DMS 273 (cell line): Measurements from ENCODE around the gene MAP1A.

Experiments
- DNase-seq: peaks from one replicate; lab custom pipeline; 2025; ENCODE audit not compliant: unreplicated experiment; lab: John Stamatoyannopoulos, UW

Gene MAP1A

DNA sequence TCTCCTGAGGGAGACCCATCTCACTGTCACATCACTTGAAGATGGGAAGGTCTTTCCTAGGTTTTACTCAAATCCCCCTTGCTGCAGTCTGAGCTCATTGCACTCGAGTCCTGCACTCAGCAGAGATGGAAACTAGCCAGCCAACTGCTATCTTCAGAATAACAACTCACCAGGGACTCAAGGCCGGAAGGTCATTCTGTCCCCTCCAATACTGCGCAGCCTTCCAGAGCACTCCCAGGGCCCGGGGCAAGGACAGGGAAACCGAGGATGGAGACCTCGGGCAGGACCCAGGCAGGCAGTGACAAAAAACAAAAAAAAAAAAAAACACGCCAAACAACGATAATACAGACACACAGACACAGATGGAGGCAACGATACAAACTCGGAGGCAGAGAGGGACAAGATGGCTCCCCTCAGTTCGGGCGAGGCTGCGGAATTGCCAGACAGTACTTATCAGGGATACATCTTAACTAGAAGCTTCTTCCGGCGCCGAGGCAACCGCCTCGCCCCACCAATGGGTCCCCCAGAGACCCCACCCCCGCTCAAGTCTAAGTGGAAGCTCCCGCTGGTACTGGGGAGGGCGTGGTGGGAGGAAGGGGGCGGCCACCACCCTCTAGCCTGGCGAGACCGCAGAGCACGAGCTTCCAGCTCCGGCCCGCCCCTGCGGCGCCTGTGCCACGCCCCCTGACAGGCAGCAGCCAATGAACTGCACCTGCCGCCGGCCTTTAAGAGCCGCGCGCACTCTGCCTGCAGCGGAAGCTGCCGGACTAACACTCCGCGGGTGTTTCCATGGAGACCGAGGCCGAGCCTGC is 7.0 kb upstream of the MAP1A start:
- peak; percentile 99 for DNase-seq

DNA sequence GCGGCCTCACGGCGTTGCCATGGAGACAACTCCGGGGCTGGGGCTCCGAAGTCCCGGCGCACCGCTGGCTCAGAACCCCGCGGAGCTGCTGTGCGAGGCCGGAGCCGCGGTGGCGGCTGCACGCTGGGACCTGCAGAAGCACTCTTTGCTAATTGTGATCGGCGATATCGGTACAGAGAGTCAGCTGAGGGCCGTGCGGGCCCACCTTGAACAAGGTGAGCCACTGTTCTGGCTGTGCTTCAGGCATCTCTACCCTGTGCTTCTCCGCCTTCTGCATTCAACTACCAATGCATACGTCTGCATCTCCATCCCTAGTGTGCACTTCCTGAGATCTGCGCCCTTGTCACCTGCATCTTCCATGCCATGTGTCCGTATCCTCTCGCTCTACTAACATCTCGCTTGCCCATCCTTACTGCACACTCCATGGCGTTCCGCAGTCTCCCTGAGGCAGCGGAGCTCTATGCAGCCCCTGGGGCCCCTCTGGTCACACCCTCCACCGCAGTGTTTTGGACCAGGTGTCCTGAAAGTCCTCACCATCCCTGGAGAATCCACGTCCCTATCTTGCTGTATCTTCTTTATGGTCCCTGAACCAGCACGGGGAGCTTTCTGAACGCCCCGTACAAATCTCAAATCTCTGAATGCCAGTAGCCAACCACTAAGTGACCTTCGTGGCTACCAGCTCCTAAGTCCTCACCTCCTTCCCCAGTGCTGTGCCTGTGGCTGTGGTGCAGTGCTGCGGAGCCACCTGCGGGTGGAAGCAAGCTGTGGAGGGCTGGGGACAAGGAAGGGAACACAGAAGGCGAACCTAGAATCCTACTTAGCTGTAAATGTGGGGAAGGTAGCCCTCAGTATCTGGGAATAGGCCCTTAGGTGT is 6.2 kb upstream of the MAP1A start:
- DNase-seq = peak; percentile 53

DNA sequence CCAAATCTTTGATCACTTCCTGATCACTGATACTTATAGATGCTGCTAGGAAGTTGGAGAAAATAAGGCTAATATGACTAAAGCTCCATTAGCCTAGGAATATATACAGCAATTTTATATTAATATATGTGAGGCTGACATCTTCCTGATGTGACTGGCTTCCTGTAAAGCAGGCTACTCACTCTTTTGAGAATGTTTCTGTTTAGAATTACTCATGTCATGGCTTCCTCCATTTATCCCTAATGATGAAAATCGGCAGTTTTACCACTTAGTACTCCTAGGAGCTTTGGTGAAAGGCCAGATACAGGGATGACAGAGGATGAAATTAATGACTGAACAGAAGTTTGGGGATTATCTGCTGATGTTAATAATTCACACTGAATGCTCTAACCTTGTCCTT is 3.9 kb upstream of the MAP1A start:
- DNase-seq = no peak

DNA sequence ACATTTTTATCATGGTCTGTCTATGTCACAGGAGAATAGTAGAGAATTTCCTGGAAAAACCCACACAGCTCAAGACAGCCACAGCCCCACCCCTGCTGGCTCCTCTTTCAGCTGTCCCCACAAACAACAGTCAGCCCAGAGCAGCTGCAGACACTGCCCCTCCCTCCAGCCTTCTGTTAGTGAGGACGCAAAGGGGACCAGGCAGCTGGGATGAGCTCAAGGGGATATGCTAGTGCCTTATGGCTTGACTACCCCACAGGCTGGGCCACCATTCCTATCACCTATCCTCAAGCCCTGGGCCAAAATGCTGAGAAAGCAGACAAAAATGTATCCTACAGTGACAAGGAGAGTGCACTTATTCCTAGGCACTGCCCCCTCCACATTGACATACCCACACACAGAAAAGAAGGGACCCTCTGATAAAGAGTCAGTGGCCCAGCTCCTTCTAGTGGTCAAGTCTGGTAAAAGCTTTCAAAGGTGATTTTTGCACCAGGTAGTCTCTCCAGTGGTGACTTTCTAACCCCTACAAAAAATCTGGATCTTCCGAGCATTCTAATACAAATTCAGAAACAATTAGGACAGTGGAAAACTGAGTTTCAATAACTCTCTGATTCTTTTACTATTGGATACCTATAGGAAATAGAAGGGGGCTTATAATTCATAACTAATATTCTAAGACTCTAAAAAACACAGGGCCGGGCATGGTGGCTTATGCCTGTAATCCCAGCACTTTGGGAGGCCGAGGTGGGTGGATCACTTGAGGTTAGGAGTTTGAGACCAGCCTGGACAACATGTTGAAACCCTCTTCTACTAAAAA is 3.0 kb upstream of the MAP1A start:
- peak; percentile 71 for DNase-seq

DNA sequence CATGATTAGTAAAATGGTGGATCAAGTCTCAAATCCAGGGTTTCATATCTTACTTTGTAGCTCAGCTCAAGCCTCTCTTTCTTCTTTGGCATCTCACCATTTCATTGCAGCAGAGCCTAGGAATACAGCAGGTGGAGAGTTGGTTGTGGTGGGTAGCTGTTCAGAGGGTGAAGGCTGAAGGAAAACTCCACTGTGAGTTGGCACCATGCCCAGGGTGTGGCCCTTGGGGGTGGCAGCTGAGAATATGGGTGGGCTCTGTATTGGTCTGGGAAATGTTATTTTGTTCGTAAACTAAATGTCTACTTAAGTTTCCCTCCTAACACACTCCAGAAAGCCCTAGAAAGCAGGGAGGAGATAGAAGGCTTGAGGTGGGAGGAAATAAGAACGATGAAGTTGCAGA is 1.7 kb upstream of the MAP1A start:
- no peak for DNase-seq

DNA sequence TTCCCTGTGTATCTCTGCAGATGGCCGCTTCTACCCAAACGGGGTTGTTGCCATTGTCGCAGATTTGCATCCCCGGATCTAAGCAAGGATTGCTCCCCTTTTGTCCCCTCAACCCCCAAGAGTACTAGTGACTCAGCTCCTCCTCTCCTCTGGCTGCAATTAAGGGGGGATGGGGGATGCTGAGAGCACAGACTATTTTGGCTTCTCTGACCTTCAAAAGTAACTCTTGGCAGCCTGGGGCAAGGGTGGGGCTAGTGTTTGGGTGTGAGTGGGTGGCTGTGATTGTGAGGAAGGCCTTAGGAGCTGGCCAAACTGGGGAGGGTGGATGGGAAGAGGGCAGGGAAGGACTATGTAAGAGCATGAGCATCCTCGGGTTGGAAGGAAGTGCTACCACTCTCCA is 1.2 kb upstream of the MAP1A start:
- DNase-seq = peak; percentile 6

DNA sequence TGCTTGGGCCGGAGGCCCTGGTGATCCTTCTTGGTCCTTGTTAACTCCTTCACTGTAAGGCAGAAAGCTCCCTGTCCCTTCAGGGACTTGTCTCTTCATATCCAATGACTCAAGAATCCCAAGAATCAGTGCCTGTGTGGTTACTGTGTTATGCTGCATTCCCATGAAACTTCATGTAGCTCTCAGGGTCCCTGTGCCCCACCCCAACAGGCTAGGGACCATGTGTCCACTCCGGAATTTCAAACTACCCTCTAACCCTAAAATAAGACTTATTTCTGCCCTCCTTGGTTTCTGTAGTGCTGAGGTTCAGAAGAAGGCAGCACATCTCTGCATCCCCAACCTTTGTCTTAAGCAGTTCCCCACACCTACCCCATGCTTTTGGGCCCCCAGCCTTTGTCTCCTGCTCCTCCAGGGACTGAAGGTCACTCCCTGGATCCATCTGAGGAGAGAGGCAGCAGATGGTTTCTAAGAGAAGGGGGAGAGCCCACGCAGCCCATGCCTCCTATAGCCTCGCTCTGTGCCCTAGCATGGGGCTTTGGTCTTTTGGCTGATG is 531 bp upstream of the MAP1A start:
- peak; percentile 68 for DNase-seq

DNA sequence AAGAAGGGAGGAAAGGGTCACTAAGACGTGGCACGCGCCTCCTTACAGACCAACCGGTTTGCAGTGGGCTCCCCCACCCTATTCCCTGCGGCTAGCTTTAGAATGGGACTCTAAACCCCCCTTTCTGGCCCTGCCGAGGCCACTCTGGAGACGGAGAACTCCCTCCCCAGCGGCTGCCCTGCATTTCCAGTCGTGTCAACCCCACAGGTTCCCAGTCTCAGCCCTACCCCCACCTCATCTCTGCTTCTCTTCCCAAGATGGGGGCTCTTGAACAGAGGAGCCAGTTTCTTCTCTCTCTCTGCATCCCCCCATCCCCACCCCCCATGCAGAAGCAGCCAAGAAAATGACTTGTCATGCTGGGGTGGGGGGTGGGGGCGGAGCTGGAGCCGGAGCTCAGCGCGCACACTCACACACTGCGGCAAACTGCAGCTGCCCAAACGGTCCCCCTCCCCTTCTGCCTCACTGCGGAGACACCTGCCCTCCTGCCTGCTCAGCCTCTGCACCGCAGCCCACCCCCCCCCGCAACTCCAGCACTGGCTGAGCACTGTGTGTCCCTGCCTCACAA is 871 bp downstream of the MAP1A start:
- DNase-seq = peak; percentile 52

DNA sequence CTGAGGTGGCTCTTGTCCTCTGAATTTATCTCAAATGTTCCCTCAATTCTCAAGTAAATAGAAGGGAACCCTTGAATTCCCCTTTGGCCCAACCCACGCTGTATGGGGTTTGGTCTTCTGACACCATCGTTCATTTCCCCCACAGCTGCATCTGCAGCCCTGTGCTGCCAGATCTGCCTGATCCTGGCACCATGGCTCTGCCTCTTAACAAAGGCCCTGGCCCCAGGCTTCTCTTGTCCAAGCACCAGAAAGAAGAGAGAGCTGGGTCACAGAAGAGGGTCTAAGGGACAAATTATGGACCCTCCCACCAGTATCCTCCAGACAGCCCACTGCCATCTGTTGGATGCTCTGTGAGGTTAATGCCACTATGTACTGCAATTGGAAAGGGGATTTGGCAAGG is 1.8 kb downstream of the MAP1A start:
- DNase-seq = no peak

DNA sequence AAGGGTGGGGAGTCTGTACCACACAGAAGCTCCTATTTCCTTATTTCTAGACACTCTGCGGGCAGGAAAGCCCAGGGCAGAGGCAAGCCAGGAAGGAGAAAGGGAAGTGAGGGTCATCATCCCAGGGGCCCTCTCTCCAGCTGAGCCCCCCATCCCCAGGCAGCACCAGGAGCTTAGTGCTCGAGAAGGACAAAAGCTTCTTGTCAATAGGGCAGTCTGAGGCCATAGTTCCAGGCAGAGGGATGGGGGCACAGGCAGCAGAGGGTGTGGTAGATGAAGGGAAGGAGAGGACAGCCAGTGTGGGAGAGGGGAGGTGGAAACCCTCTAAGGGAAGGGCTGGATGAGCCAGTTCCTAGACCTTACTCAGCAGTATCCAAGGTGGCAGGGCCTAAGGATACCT is 2.7 kb downstream of the MAP1A start:
- no peak for DNase-seq

DNA sequence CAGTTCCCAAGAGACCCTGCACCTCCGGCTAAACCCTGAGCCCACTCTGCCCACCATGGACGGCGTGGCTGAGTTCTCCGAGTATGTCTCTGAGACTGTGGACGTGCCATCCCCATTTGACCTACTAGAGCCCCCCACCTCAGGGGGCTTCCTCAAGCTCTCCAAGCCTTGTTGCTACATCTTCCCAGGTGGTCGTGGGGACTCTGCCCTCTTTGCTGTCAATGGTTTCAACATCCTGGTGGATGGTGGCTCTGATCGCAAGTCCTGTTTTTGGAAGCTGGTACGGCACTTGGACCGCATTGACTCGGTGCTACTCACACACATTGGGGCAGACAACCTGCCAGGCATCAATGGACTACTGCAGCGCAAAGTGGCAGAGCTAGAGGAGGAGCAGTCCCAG is 4.0 kb downstream of the MAP1A start:
- DNase-seq = no peak

DNA sequence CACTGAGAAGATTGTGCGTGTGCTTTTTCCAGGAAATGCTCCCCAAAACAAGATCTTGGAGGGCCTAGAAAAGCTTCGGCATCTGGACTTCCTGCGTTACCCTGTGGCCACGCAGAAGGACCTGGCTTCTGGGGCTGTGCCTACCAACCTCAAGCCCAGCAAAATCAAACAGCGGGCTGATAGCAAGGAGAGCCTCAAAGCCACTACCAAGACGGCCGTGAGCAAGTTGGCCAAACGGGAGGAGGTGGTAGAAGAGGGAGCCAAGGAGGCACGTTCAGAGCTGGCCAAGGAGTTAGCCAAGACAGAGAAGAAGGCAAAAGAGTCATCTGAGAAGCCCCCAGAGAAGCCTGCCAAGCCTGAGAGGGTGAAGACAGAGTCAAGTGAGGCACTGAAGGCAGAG is 4.8 kb downstream of the MAP1A start:
- DNase-seq = no peak

DNA sequence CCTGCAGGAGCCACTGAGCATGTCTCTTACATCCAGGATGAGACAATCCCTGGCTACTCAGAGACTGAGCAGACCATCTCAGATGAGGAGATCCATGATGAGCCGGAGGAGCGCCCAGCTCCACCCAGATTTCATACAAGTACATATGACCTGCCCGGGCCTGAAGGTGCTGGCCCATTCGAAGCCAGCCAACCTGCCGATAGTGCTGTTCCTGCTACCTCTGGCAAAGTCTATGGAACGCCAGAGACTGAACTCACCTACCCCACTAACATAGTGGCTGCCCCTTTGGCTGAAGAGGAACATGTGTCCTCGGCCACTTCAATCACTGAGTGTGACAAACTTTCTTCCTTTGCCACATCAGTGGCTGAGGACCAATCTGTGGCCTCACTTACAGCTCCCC is 6.2 kb downstream of the MAP1A start:
- no peak for DNase-seq

DNA sequence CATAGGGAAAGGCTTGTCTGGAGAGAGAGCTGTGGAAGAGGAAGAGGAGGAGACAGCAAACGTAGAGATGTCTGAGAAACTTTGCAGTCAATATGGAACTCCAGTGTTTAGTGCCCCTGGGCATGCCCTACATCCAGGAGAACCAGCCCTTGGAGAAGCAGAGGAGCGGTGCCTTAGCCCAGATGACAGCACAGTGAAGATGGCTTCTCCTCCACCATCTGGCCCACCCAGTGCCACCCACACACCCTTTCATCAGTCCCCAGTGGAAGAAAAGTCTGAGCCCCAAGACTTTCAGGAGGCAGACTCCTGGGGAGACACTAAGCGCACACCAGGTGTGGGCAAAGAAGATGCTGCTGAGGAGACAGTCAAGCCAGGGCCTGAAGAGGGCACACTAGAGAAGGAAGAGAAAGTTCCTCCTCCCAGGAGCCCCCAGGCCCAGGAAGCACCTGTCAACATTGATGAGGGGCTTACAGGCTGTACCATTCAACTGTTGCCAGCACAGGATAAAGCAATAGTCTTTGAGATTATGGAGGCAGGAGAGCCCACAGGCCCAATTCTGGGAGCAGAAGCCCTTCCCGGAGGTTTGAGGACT is 6.9 kb downstream of the MAP1A start:
- no peak for DNase-seq

DNA sequence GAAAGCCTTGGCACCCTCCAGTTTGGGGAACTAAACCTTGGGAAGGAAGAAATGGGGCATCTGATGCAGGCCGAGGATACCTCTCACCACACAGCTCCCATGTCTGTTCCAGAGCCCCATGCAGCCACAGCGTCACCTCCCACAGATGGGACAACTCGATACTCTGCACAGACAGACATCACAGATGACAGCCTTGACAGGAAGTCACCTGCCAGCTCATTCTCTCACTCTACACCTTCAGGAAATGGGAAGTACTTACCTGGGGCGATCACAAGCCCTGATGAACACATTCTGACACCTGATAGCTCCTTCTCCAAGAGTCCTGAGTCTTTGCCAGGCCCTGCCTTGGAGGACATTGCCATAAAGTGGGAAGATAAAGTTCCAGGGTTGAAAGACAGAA is 7.7 kb downstream of the MAP1A start:
- DNase-seq = no peak

DNA sequence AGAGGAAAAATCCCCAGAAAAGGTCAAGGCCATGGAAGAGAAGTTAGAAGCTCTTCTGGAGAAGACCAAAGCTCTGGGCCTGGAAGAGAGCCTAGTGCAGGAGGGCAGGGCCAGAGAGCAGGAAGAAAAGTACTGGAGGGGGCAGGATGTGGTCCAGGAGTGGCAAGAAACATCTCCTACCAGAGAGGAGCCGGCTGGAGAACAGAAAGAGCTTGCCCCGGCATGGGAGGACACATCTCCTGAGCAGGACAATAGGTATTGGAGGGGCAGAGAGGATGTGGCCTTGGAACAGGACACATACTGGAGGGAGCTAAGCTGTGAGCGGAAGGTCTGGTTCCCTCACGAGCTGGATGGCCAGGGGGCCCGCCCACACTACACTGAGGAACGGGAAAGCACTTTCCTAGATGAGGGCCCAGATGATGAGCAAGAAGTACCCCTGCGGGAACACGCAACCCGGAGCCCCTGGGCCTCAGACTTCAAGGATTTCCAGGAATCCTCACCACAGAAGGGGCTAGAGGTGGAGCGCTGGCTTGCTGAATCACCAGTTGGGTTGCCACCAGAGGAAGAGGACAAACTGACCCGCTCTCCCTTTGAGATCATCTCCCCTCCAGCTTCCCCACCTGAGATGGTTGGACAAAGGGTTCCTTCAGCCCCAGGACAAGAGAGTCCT is 9.0 kb downstream of the MAP1A start:
- DNase-seq = no peak

DNA sequence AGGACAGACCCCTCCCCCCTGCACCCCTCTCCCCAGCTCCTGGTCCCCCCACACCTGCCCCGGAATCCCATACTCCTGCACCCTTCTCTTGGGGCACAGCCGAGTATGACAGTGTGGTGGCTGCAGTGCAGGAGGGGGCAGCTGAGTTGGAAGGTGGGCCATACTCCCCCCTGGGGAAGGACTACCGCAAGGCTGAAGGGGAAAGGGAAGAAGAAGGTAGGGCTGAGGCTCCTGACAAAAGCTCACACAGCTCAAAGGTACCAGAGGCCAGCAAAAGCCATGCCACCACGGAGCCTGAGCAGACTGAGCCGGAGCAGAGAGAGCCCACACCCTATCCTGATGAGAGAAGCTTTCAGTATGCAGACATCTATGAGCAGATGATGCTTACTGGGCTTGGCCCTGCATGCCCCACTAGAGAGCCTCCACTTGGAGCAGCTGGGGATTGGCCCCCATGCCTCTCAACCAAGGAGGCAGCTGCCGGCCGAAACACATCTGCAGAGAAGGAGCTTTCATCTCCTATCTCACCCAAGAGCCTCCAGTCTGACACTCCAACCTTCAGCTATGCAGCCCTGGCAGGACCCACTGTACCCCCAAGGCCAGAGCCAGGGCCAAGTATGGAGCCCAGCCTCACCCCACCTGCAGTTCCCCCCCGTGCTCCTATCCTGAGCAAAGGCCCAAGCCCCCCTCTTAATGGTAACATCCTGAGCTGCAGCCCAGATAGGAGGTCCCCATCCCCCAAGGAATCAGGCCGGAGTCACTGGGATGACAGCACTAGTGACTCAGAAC is 9.8 kb downstream of the MAP1A start:
- no peak for DNase-seq

DNA sequence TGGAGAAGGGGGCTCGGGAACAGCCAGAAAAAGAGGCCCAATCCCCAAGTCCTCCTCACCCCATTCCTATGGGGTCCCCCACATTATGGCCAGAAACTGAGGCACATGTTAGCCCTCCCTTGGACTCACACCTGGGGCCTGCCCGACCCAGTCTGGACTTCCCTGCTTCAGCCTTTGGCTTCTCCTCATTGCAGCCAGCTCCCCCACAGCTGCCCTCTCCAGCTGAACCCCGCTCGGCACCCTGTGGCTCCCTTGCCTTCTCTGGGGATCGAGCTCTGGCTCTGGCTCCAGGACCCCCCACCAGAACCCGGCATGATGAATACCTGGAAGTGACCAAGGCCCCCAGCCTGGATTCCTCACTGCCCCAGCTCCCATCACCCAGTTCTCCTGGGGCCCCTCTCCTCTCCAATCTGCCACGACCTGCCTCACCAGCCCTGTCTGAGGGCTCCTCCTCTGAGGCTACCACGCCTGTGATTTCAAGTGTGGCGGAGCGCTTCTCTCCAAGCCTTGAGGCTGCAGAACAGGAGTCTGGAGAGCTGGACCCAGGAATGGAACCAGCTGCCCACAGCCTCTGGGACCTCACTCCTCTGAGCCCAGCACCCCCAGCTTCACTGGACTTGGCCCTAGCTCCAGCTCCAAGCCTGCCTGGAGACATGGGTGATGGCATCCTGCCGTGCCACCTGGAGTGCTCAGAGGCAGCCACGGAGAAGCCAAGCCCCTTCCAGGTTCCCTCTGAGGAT is 10.6 kb downstream of the MAP1A start:
- no peak for DNase-seq
